Skeletal muscle satellite cell (primary cell): ENCODE results near the gene DHH.
"Not testable (repeated sequence)": the region's sequence is repeated elsewhere in the genome, so short reads cannot be mapped to it uniquely, and the experiment has no call there.

ENCODE experiments used
- H3K27me3 ChIP-seq: 2 replicates; pipeline ENCODE4 v1.7.0; 2013; ENCODE audit warnings: low read length; ENCODE audit not compliant: control insufficient read depth, insufficient read depth
- H3K36me3 ChIP-seq: 2 replicates; pipeline ENCODE4 v1.7.0; 2013; ENCODE audit warnings: mild to moderate bottlenecking, control low read depth, low read length; ENCODE audit not compliant: insufficient read depth
- H3K4me1 ChIP-seq: 2 replicates; pipeline ENCODE4 v1.7.0; 2013; ENCODE audit warnings: low read length; ENCODE audit not compliant: control insufficient read depth, insufficient read depth
- H3K4me2 ChIP-seq: 2 replicates; pipeline ENCODE4 v1.7.0; 2013; ENCODE audit warnings: mild to moderate bottlenecking, low read length
- H3K4me3 ChIP-seq: 2 replicates; pipeline ENCODE4 v1.7.0; 2013; ENCODE audit warnings: low read length
- H3K9ac ChIP-seq: 2 replicates; pipeline ENCODE4 v1.7.0; 2013; ENCODE audit warnings: mild to moderate bottlenecking, low read depth, low read length, moderate library complexity
- H3K9me3 ChIP-seq: replicated peaks from 2 replicates; pipeline ENCODE4 v1.7.0; 2013; ENCODE audit warnings: mild to moderate bottlenecking, control low read depth, low read length

The DHH gene

GRCh38 chr12:49066120-49066519 is 28.5 kb downstream of the DHH start:
- no peak overlapping the region for H3K9ac ChIP-seq
- no peak overlapping the region for H3K4me2 ChIP-seq
- H3K27me3 ChIP-seq: no peaks in the 10 kb centered on the region
- H3K4me1 ChIP-seq: peaks cover 15% of the 10 kb centered on the region
- H3K4me3 ChIP-seq: no peak overlapping the region
- no peaks in the 10 kb centered on the region for H3K36me3 ChIP-seq
- no peaks in the 10 kb centered on the region for H3K9me3 ChIP-seq

- Histone ChIP-seq H3K4me3 (no peak overlapping the region), H3K27me3 (no peaks in the 10 kb centered on the region), H3K9ac (no peak overlapping the region), H3K4me2 (no peak overlapping the region), H3K36me3 (no peaks in the 10 kb centered on the region), H3K4me1 (peaks cover 10% of the 10 kb centered on the region), H3K9me3 (no peaks in the 10 kb centered on the region)
These were observed 29.8 kb downstream of the DHH start for GRCh38 chr12:49064767-49065152.

GRCh38 chr12:49061916-49062315 is 32.7 kb downstream of the DHH start:
- not testable (repeated sequence) for H3K4me3 ChIP-seq, H3K27me3 ChIP-seq, H3K9ac ChIP-seq, H3K36me3 ChIP-seq, H3K9me3 ChIP-seq
- Histone ChIP-seq H3K4me1 (peaks cover 14% of the 10 kb centered on the region), H3K4me2 (peak overlapping the region; percentile 94)

GRCh38 chr12:49061157-49061650 is 33.4 kb downstream of the DHH start:
- peak overlapping the region; percentile 98 for H3K9ac ChIP-seq
- H3K36me3 ChIP-seq: no peaks in the 10 kb centered on the region
- no peaks in the 10 kb centered on the region for H3K9me3 ChIP-seq
- peaks cover 21% of the 10 kb centered on the region for H3K4me1 ChIP-seq
- H3K4me2 ChIP-seq: peak overlapping the region; percentile 94
- H3K4me3 ChIP-seq: peak overlapping the region; percentile 91
- no peaks in the 10 kb centered on the region for H3K27me3 ChIP-seq

GRCh38 chr12:49060237-49061156 is 34.1 kb downstream of the DHH start, which contains the start of gene KMT2D:
Gene KMT2D, minus strand, starts transcription at chr12:49060794. Its CDS starts 5,470 bp downstream, at chr12:49055324.
- Histone ChIP-seq H3K4me3 (peak within 1 kb of the TSS; percentile 91), H3K36me3 (peaks cover 3% of the 10 kb centered on the region), H3K27me3 (no peaks in the 10 kb centered on the region), H3K4me1 (peaks cover 28% of the 10 kb centered on the region), H3K9ac (peak within 1 kb of the TSS; percentile 98), H3K9me3 (no peaks in the 10 kb centered on the region), H3K4me2 (peak within 1 kb of the TSS; percentile 94)

- H3K4me2 ChIP-seq: peak overlapping the region; percentile 94
- H3K4me3 ChIP-seq: peak overlapping the region; percentile 91
- no peaks in the 10 kb centered on the region for H3K9me3 ChIP-seq
- no peaks in the 10 kb centered on the region for H3K27me3 ChIP-seq
- peak overlapping the region; percentile 98 for H3K9ac ChIP-seq
- peaks cover 12% of the 10 kb centered on the region for H3K36me3 ChIP-seq
- H3K4me1 ChIP-seq: peaks cover 36% of the 10 kb centered on the region
These were observed 35.1 kb downstream of the DHH start for GRCh38 chr12:49059299-49060171.

GRCh38 chr12:49059045-49059298 is 35.6 kb downstream of the DHH start:
- no peaks in the 10 kb centered on the region for H3K27me3 ChIP-seq
- no peaks in the 10 kb centered on the region for H3K9me3 ChIP-seq
- H3K36me3 ChIP-seq: peaks cover 18% of the 10 kb centered on the region
- H3K9ac ChIP-seq: peak overlapping the region; percentile 98
- H3K4me3 ChIP-seq: peak overlapping the region; percentile 91
- peaks cover 36% of the 10 kb centered on the region for H3K4me1 ChIP-seq
- H3K4me2 ChIP-seq: peak overlapping the region; percentile 94

- Histone ChIP-seq H3K4me3 (peak overlapping the region; percentile 91), H3K27me3 (no peaks in the 10 kb centered on the region), H3K9me3 (no peaks in the 10 kb centered on the region), H3K36me3 (peaks cover 23% of the 10 kb centered on the region), H3K9ac (peak overlapping the region; percentile 98), H3K4me1 (peaks cover 36% of the 10 kb centered on the region), H3K4me2 (peak overlapping the region; percentile 94)
These were observed 36.1 kb downstream of the DHH start for GRCh38 chr12:49058366-49059044.

GRCh38 chr12:49057888-49058287 is 36.7 kb downstream of the DHH start:
- peak overlapping the region; percentile 91 for H3K4me3 ChIP-seq
- H3K9me3 ChIP-seq: no peaks in the 10 kb centered on the region
- H3K36me3 ChIP-seq: peaks cover 29% of the 10 kb centered on the region
- peaks cover 36% of the 10 kb centered on the region for H3K4me1 ChIP-seq
- H3K9ac ChIP-seq: peak overlapping the region; percentile 98
- no peaks in the 10 kb centered on the region for H3K27me3 ChIP-seq
- peak overlapping the region; percentile 94 for H3K4me2 ChIP-seq

GRCh38 chr12:49055978-49056754 is 38.4 kb downstream of the DHH start:
- Histone ChIP-seq H3K4me2 (peak overlapping the region; percentile 94), H3K36me3 (peaks cover 46% of the 10 kb centered on the region), H3K4me3 (peak overlapping the region; percentile 91), H3K27me3 (no peaks in the 10 kb centered on the region), H3K4me1 (peaks cover 32% of the 10 kb centered on the region), H3K9ac (peak overlapping the region; percentile 98), H3K9me3 (no peaks in the 10 kb centered on the region)
